H1 (cell line): ENCODE results near the gene ZNF432. TPM values are rescaled to one million over a fixed set of nuclear protein-coding genes. Genes with fewer than 3 reads are reported as not detected.

Source experiments
- ASH2L ChIP-seq: fragments of 200-600, 300-600 bp; sonication (generic); IDR thresholded peaks from one replicate; pipeline ENCODE4 v1.7.1; 2017; ENCODE audit warnings: low read length
- BACH1 ChIP-seq: IDR thresholded peaks from 2 replicates; pipeline ENCODE4 v1.6.1; 2012; ENCODE audit warnings: low read length, improper control_type of control experiment
- CHD2 ChIP-seq: IDR thresholded peaks from 2 replicates; pipeline ENCODE4 v1.6.1; 2012; ENCODE audit warnings: low read length, improper control_type of control experiment
- CTBP2 ChIP-seq: IDR thresholded peaks from 2 replicates; pipeline ENCODE4 v1.7.0; 2011; ENCODE audit warnings: borderline replicate concordance, mild to moderate bottlenecking, moderate library complexity, mixed read lengths, low read length; ENCODE audit not compliant: insufficient read depth, insufficient read length
- EGR1 ChIP-seq: IDR thresholded peaks from 2 replicates; pipeline ENCODE4 v1.6.1; 2011; ENCODE audit warnings: low read depth, low read length, borderline replicate concordance
- JUND ChIP-seq: IDR thresholded peaks from 2 replicates; pipeline ENCODE4 v1.6.1; 2011; ENCODE audit warnings: mild to moderate bottlenecking, improper control_type of control experiment, low read length
- KDM1A ChIP-seq: fragments of 200-600, 300-600 bp; sonication (generic); IDR thresholded peaks from 2 replicates; pipeline ENCODE4 v1.7.1; 2016; ENCODE audit warnings: mild to moderate bottlenecking, low read length, borderline replicate concordance
- KDM5A ChIP-seq: fragments of 200-600 bp; IDR thresholded peaks from 2 replicates; pipeline ENCODE4 v1.7.1; 2012; ENCODE audit warnings: mild to moderate bottlenecking, low read length, inconsistent platforms, mixed read lengths
- RAD21 ChIP-seq, 2 experiments: IDR thresholded peaks in 1 of 2; conservative IDR thresholded peaks in 1 of 2; 2 replicates each; pipeline ENCODE4 v1.6.1; 2011; ENCODE audit warnings: low read depth in 2 of 2, low read length in 2 of 2, improper control_type of control experiment in 1 of 2, inconsistent platforms in 1 of 2, mild to moderate bottlenecking in 1 of 2, moderate library complexity in 1 of 2
- RXRA ChIP-seq: IDR thresholded peaks from 2 replicates; pipeline ENCODE4 v1.6.1; 2011; ENCODE audit warnings: low read depth, mild to moderate bottlenecking, low read length, moderate library complexity; ENCODE audit not compliant: insufficient read depth
- SIN3A ChIP-seq, 2 experiments: IDR thresholded peaks in 1 of 2; conservative IDR thresholded peaks in 1 of 2; 2 replicates each; pipeline ENCODE4 v1.6.1; 2011 to 2012; ENCODE audit warnings: low read length in 2 of 2, improper control_type of control experiment in 1 of 2, low read depth in 1 of 2, mild to moderate bottlenecking in 1 of 2
- TCF12 ChIP-seq: IDR thresholded peaks from 2 replicates; pipeline ENCODE4 v1.6.1; 2011; ENCODE audit warnings: low read depth, mild to moderate bottlenecking, low read length
- polyA plus RNA-seq, 7 experiments: library from polyadenylated mRNA; depleted of rRNA in 3 of 7; stranded (reverse) in 5 of 7; unstranded in 2 of 7; fragments of >200 nt in 5 of 7; fragments of 200-250 nt in 2 of 7; gene quantifications; 1 replicate in 5 of 7; 2 replicates in 1 of 7; 4 replicates in 1 of 7; pipeline versions ENCODE4 v1.2.1 to v1.2.3, GENCODE V29; 2011 to 2013; ENCODE audit warnings: missing spikeins in 2 of 7, mixed read lengths in 2 of 7
- total RNA-seq: library from RNA; stranded (reverse); fragmentation: NEBNext Ultra II Directional; extraction: Animal tissue kit (Norgen Biotek cat#: 25700); gene quantifications from 2 replicates; pipeline ENCODE4 v1.2.1, GENCODE V29; 2021
- TF ChIP-seq, protein P1 (sequence below): IDR thresholded peaks from 2 replicates; pipeline ENCODE4 v1.6.1; 2011; ENCODE audit warnings: low read length, improper control_type of control experiment

The ZNF432 gene
- total and polyA plus RNA-seq, 2 of the 8 experiments (the other 6 are each of a cell fraction or from before 2014, with no cell fraction given), result 2.0 to 8.3 TPM

GRCh38 chr19:52007806-52008557 is 40.7 kb downstream of the ZNF432 start, which contains the start of gene ZNF615 (continued):
- TF ChIP-seq, protein P1, sequence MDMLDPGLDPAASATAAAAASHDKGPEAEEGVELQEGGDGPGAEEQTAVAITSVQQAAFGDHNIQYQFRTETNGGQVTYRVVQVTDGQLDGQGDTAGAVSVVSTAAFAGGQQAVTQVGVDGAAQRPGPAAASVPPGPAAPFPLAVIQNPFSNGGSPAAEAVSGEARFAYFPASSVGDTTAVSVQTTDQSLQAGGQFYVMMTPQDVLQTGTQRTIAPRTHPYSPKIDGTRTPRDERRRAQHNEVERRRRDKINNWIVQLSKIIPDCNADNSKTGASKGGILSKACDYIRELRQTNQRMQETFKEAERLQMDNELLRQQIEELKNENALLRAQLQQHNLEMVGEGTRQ, result no peak
- TF ChIP-seq CHD2 (no peak), CTBP2 (no peak), RXRA (no peak), JUND (peak; percentile 26; the same call in 1 of the 2 replicates), EGR1 (no peak; the same call in 1 of the 2 replicates), RAD21 (IDR thresholded peaks at IDR 0.05 in 1 of 2, conservative IDR thresholded peaks at IDR 0.05 in 1 of 2; ENCODE audit: low read depth in 2 of 2, low read length in 2 of 2) (no peak; a peak in 1 of 4 replicates), BACH1 (0 out of 2 replicates have a peak, but pooled peaks have one; percentile 11), ASH2L (peak; percentile 66), KDM1A (no peak), KDM5A (no peak), TCF12 (no peak), SIN3A (conservative IDR thresholded peaks at IDR 0.05 in 1 of 2, IDR thresholded peaks at IDR 0.05 in 1 of 2; ENCODE audit: low read depth in 1 of 2, low read length in 2 of 2) (0 out of 4 replicates have a peak, but pooled peaks have one; percentile 23 to 52)
